K562 (cell line): Measurements from ENCODE around the gene CAPN5.

Experiments
- CEBPG ChIP-seq, 3 experiments: fragments of 200-800 bp in 1 of 3; sonication (Bioruptor generic) in 1 of 3; sonication (generic) in 1 of 3; formaldehyde crosslinking in 1 of 3; IDR thresholded peaks in 2 of 3; conservative IDR thresholded peaks in 1 of 3; 2 replicates each; pipeline versions ENCODE4 v1.6.1 to v1.8.0; 2016 to 2022; ENCODE audit warnings: missing compliant biosample characterization in 2 of 3, missing genetic modification characterization in 2 of 3, mild to moderate bottlenecking in 1 of 3, missing genetic modification reagents in 1 of 3
- ETV6 ChIP-seq, 3 experiments: fragments of 150-350 bp in 1 of 3; sonication (generic) in 1 of 3; formaldehyde crosslinking in 1 of 3; IDR thresholded peaks; 2 replicates each; pipeline versions ENCODE4 v1.6.1 to v1.8.0; 2014 to 2022; ENCODE audit warnings: borderline replicate concordance in 2 of 3, low read depth in 2 of 3, antibody characterized with exemption in 1 of 3, low read length in 1 of 3, mild to moderate bottlenecking in 1 of 3, missing genetic modification reagents in 1 of 3
- IRF2 ChIP-seq: sonication (generic); formaldehyde crosslinking; IDR thresholded peaks from 2 replicates; pipeline ENCODE4 v1.8.1; 2022; ENCODE audit warnings: mild to moderate bottlenecking, missing genetic modification reagents
- TCF7L2 ChIP-seq: fragments of 150-350 bp; IDR thresholded peaks from 2 replicates; pipeline ENCODE4 v1.6.1; 2016; ENCODE audit warnings: low read depth, mild to moderate bottlenecking, low read length, moderate library complexity
- TF ChIP-seq, protein P1 (sequence below): fragments of 450-650 bp; conservative IDR thresholded peaks from 2 replicates; pipeline ENCODE4 v1.6.1; 2016; ENCODE audit warnings: missing genetic modification characterization, low read depth, mild to moderate bottlenecking, missing compliant biosample characterization, moderate library complexity
- TF ChIP-seq, protein P2 (sequence below), 2 experiments: IDR thresholded peaks in 1 of 2; conservative IDR thresholded peaks in 1 of 2; 2 replicates each; pipeline ENCODE4 v1.6.1; 2016; ENCODE audit warnings: low read depth in 2 of 2, mild to moderate bottlenecking in 1 of 2, missing compliant biosample characterization in 1 of 2, missing genetic modification characterization in 1 of 2, moderate library complexity in 1 of 2
- TF ChIP-seq, protein P3 (sequence below): sonication (generic); formaldehyde crosslinking; IDR thresholded peaks from 2 replicates; pipeline ENCODE4 v1.8.1; 2023; ENCODE audit warnings: mild to moderate bottlenecking, missing genetic modification reagents

DNA sequence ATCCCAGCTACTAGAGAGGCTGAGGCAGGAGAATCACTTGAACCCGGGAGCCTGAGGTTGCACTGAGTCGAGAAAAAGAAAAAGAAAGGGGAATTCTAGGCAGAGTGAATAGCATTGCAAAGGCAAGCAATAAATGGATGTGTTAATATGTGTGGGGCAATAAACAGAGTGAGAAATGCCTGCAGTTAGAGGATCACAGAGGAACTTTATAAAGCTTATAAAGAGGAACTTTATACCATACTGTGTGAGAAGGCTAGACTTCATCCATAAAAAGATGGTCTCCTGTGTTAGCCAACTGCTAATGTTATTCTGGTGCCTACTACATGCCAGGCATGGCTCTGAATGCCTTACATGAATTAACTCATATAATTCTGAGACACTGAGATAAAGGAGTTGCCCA lies 31.7 kb upstream of the CAPN5 start:
- TF ChIP-seq, protein P1, sequence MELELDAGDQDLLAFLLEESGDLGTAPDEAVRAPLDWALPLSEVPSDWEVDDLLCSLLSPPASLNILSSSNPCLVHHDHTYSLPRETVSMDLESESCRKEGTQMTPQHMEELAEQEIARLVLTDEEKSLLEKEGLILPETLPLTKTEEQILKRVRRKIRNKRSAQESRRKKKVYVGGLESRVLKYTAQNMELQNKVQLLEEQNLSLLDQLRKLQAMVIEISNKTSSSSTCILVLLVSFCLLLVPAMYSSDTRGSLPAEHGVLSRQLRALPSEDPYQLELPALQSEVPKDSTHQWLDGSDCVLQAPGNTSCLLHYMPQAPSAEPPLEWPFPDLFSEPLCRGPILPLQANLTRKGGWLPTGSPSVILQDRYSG (tag), result no peak
- TF ChIP-seq CEBPG (CRISPR knock-in tag; IDR thresholded peaks at IDR 0.05) (no peak), CEBPG (tag; conservative IDR thresholded peaks at IDR 0.05 in 1 of 2, IDR thresholded peaks at IDR 0.05 in 1 of 2) (no peak), ETV6 (IDR thresholded peaks at IDR 0.05; ENCODE audit: borderline replicate concordance in 1 of 2, low read depth in 2 of 2, low read length in 1 of 2) (no peak), ETV6 (CRISPR knock-in tag; IDR thresholded peaks at IDR 0.05; ENCODE audit: borderline replicate concordance) (no peak), TCF7L2 (no peak), IRF2 (CRISPR knock-in tag) (no peak)
- TF ChIP-seq, protein P2, sequence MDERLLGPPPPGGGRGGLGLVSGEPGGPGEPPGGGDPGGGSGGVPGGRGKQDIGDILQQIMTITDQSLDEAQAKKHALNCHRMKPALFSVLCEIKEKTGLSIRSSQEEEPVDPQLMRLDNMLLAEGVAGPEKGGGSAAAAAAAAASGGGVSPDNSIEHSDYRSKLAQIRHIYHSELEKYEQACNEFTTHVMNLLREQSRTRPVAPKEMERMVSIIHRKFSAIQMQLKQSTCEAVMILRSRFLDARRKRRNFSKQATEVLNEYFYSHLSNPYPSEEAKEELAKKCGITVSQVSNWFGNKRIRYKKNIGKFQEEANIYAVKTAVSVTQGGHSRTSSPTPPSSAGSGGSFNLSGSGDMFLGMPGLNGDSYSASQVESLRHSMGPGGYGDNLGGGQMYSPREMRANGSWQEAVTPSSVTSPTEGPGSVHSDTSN (CRISPR knock-in tag; IDR thresholded peaks at IDR 0.05; ENCODE audit: low read depth), result no peak
- TF ChIP-seq, protein P2 (tag; conservative IDR thresholded peaks at IDR 0.05; ENCODE audit: low read depth), result no peak
- TF ChIP-seq, protein P3, sequence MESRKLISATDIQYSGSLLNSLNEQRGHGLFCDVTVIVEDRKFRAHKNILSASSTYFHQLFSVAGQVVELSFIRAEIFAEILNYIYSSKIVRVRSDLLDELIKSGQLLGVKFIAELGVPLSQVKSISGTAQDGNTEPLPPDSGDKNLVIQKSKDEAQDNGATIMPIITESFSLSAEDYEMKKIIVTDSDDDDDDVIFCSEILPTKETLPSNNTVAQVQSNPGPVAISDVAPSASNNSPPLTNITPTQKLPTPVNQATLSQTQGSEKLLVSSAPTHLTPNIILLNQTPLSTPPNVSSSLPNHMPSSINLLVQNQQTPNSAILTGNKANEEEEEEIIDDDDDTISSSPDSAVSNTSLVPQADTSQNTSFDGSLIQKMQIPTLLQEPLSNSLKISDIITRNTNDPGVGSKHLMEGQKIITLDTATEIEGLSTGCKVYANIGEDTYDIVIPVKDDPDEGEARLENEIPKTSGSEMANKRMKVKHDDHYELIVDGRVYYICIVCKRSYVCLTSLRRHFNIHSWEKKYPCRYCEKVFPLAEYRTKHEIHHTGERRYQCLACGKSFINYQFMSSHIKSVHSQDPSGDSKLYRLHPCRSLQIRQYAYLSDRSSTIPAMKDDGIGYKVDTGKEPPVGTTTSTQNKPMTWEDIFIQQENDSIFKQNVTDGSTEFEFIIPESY, result no peak
